Measurements from ENCODE around the gene EEIG1.
A peak's percentile ranks its signal among the peaks of the same experiment; 100 is the strongest.

The EEIG1 gene

GRCh38 chr9:127958728-127959127, 22.1 kb downstream of the EEIG1 start:
- DNase-seq, result no peak

- peak; percentile 29 for DNase-seq
Observed at GRCh38 chr9:127955294-127956015, 25.3 kb downstream of the EEIG1 start.

DNA sequence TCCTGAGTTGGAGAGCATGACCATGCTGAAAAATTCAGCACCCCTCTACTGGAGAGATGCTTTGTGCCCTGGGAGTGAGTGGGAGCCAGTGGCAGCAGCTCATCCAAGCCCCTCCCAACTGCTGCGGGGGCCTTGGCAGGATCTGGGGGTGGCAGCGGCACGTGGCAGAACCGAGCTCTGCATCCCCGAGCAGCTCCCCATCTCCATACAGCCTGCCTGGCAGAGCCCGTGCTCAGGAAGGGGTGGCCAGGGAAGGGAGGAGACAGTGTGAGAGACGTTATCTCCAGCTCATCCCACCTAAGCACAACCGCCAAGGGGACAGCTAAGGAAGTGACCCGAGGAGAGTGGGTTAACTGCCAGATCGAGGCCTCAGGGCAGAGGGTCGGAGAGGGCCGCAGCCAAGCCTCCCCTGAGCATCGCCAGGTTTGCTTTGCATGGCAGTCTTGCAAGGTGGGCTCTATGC, 25.9 kb downstream of the EEIG1 start:
- no peak for DNase-seq

DNA sequence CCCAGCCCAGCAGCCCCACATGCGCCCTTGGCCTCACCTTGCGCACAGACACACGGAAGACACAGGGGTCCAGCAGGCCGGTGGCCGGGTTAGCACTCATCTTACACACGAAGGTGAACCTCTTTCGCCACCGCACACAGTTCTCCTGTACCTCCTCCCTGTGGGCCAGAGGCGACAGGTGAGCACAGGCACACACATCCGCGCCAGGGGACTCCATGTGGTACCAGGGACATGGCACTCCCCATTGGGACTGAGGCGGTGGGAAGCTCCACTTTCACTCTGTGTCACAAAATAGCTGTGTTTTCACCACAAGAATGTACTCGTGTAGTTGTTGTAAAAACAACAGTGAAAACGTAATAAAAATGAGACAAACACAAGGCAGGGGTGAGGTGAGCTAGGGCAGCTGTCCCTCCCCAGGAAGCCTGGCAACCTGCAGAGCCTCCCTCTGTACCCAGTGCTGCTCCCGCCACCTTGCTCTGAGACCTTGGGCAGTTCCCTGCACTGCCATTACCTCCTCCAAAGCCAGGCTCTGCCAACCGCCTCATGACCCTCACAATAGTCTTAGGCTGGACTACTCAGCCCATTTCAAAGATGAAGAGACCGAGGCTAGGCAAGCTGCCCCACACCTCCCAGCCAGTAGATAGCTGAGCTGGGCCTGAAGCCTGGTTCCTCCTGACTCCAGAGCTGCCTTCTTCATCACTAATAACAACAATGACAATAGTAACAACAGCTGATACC, 26.9 kb downstream of the EEIG1 start:
- no peak for DNase-seq

- DNase-seq, result no peak
Observed at GRCh38 chr9:127953154-127953553, 27.6 kb downstream of the EEIG1 start.

DNA sequence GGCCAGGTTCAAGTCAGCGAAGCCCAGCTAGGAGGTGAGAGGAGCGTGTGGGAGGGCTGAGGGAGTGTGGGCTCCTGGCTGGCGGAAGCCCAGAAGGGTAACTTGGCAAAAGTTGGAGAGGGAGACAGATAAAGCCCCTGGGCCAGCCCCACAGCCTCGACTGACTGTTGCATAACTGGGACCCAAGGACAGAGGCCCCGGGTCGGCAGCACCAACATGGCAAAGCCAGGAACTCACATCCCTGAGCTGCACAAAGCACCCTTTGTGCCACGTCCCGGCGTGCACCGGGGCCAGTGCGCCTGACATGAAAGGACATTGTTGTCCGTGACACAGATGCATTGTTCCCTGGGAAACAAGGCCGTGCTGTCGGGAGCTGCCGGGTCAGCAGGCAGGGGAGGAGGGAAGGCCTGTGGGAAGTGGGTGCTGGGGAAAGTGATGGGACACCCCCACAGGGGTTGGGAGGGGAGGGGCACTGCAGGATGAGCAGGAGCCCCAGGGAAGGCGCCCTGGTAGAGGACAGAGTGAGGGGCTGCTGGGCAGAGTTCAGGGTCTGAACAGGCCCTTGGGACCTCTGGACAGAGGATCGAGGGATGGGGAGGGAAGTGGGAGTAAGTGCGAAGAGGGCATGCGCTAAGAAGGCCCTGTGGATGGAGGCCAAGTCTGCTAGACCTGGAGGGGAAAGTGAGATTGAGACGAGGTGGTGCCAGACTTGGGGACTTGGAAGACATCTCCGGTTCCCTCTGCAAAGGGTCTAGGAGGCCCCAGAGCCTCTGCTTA, 30.1 kb downstream of the EEIG1 start:
- DNase-seq, result no peak

DNA sequence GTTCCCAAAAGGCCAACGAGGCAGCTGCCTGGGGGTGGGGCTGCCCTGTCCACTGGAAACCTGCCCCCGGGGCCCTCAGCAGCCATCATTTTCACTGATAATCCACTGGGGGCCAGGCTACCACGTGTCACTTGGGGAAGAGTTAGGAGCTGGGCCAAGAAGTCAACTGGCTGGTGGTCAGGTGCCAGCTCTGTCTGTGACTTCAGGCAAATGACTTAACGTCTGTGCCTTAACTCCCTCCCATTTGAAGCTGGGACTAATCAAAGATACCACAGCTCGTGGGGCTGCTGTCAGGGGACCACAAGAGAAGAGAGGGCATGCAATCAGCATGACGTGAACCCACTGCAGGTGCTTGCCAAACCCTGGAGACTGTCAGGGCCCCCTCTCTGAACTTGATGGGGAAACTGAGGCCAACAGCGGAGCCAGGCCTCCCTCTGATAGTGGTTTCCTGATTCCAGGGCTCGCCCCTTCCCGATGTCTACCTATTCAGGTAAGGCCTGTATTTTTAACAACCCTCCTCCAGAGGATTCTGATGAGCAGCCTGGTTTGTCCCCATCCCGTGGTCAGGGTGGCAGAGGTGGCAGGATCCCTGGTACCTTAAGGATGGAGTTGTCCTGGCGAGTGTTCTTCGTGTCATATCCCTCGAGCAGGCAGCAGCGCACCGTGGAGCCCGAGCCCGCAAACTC, 30.8 kb downstream of the EEIG1 start:
- no peak for DNase-seq

DNA sequence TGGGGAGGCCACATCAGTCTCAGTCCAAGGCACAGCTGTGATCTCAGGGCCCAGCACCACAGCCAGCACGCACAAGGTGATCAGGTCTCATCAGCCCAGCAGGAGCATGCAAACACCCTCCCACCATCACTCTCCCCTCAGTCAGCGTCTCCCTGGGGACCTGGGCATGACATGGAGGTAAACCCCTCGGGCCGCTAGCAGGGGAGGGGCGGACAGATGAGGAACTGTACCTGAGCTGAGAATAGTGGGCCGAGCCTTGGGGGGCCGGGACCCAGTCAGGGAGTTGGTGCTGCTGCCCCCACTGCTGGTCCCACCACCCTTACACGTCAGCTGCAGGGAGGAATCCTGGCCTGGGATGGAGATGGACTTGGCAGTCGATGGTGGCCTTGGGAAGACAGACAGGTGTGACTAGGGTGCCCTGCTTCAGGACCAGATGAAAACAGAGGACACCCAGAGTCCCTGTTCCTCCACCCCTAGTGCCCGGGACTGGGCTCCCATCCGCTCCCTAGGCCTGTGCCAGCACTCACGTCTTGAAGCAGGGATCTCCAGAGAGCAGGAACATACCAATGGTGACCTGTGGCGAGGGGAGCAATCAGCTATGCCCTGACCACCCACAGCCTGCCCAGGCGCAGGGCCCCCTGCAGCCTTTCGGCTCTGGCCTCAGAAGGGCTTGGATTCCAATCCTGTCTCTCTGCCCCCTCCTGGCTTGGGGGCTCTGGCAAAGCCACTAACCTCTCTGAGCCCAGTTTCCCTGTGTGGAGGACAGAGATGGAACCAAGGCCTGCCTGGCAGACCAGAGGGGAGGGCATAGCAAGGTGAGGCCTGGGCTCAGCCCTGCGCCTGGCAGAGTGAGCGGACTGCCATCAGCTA, 32.7 kb downstream of the EEIG1 start:
- DNase-seq, result no peak

DNA sequence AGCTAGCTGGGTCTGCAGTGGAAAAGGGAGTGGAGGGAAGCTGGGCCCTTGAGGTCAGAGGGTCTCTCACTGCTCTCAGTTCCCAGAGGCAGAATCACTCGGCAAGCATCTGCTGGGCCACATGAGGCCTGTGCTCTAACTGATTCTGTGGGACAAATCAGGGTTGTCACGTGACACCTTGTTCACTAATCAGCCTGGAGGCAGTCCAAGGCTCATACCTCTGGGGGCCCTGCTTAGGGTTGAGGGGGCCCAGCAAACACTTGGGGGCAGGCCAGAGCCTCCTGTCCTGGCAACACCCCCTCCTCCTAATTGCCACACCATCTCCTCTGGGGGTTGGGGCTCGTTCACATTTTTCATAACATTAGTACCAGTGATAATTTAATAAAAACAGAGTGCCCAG, 34.1 kb downstream of the EEIG1 start:
- no peak for DNase-seq

DNA sequence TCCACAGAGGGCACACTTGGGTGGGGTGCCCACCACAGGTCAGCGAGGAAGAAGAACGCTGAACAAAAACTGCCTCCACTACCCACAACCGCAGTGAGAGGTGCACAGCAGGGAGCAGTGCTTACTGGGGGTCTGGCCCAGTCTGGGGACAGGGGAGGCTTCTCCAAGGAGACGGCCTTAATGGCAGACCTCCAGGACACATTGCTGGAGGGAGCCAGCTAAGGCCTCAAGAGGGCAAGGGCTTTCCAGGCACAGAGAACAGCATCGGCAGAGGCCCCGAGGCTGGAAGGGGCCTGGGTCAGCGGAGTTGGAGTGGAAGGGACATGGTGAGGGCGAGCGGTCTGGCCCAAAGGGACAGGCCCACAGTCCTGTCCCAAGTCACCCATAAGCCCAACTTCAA, 34.8 kb downstream of the EEIG1 start:
- DNase-seq, result no peak

- no peak for DNase-seq
Observed at GRCh38 chr9:127945338-127945737, 35.5 kb downstream of the EEIG1 start.

DNA sequence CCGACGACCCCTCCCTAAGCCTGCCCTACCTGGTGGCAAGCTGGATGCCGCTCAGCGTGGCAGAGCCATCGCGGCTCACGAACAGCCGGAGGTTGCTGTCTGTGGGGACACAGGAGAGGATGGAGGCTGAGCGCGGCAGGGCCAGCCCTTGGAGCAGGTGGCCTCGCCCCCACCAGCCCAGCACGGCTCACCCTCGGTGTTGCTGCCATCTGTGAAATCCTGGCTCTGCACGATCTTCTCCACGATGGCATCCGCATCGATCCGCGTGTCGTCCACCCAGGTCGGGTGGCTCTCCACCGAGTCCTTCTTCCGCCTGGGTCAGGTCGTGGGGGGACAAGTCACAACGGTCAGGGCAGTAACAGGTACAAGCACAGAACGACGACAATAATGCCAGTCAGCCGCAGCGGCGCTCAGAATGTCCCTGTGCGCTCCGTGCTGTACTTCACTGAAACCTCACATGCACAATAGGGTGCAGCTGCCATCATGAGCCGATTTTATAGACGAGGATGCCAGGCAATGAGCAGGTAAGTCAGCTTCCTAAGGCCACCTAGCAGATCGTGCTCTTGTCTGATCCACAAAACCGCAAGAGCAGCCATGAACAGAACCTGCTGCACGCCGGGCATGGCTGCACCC, 36.1 kb downstream of the EEIG1 start:
- DNase-seq, result no peak

GRCh38 chr9:127943731-127944144, 37.1 kb downstream of the EEIG1 start:
- DNase-seq, result no peak

GRCh38 chr9:127943011-127943662, 37.7 kb downstream of the EEIG1 start:
- DNase-seq, result no peak

DNA sequence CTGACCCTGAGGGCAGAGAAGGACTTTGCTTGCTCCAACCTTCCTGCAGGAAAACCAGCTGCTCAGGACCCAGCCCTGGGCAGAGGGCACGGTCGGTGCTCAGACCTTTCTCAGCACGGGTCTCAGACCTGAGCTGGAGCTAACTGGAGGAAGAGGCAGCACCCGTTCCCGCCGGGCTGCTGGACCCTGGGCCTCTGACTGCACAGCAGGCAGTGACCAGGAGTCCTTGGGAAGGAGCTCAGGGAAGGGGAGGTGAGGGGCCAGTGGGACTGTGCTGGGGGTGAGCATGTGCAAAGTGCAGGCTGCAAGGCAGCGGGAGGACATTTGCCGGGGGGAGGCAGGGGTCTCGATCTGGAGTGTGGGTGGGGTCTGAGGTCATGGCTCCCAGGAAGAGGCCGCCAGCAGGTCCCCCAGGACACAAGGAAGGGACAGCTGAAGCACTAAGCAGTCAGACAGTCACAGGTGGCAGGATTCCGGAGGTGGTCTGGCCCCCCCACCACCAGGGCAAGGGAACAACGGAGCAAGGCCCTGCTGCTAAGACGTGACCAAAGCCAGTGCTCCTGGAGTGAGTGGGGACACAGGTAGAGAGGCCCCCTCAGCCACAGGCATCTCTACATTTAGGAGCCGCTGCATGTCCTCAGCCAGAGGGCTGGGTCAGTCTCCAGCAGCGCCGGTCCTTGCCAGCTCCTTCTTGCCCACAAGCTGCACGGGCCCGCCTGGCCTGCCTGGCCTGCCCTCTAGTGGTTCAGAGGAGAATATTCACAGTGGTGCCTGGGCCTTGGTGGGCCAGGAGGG, 38.4 kb downstream of the EEIG1 start:
- no peak for DNase-seq

DNA sequence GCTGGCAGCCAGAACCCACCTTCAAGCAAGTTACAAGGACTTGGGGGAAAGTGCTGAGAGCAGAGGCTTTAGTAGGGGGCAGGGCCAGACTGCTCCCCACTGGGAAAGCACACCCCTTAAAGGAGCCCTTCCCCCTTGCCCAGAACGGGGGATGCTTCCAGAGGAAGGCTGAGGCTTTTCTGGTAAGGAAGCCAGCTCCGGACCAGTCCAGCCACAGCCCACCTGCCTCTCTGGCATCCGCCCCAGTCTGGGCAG, 38.9 kb downstream of the EEIG1 start:
- no peak for DNase-seq

GRCh38 chr9:127941062-127941960, 39.5 kb downstream of the EEIG1 start:
- no peak for DNase-seq

DNA sequence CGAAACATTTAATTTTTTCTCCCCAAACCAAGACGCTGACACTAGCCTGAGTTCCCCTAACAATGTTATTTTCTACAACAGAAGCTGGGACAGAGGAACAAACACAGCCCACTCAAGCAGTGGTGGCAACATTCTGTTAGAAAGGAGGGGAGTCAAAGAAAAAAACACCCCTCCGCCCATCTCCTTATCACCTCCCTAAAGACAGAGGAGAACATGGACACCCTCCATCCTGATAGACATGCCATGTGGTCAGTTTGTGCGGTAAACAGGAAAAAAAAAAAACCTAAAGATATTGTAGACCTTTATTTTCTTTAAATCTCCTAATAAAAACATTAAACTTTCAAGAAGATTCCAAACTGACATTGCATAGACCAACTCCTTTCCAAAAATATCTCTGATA, 40.2 kb downstream of the EEIG1 start:
- DNase-seq, result no peak

DNA sequence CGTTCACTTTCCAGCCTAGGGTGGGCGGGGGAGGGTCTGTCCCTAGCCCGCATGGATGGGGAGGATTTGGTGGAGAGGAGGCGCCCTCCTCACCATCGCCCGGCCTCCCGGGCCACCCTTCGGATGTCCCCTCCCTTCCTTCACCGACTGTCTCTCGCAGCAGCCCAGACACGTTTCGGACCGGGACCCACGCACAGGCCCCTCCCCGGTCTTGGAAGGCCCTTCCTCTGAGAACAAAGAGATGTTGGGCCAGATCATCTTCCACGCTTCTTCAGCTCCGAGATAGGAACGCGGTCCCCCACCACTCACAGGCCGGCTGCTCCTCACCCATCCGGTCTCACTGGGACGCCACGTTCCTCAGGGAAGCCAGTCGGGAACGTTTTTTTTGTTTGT, 42.5 kb downstream of the EEIG1 start:
- no peak for DNase-seq
